CD14-positive monocyte (primary cell): Measurements from ENCODE around the gene ACKR2. TPM values are rescaled to one million over a fixed set of nuclear protein-coding genes. Genes with fewer than 3 reads are reported as not detected.

Source experiments
- DNase-seq, 3 donors: peaks; one replicate each; pipeline ENCODE4 v3.0.0-alpha.2; 2011 to 2022
- H2AFZ ChIP-seq: 2 replicates; pipeline ENCODE4 v1.6.0; 2012; ENCODE audit warnings: mild to moderate bottlenecking, low read depth, low read length, inconsistent platforms; ENCODE audit not compliant: insufficient read depth, poor library complexity, severe bottlenecking
- H3K27ac ChIP-seq, 2 donors: 1 replicate in 1 of 2; 2 replicates in 1 of 2; pipeline ENCODE4 v1.5.1; 2012 to 2013; ENCODE audit warnings: low read length in 2 of 2, control low read depth in 1 of 2, inconsistent platforms in 1 of 2, low read depth in 1 of 2, mild to moderate bottlenecking in 1 of 2
- H3K27me3 ChIP-seq, 2 donors: one replicate each; pipeline versions ENCODE4 v1.6.0 to v1.6.1; 2011 to 2013; ENCODE audit warnings: low read length in 2 of 2; ENCODE audit not compliant: control insufficient read depth in 2 of 2, insufficient read depth in 2 of 2
- H3K36me3 ChIP-seq, 2 donors: replicated peaks in 1 of 2; 1 replicate in 1 of 2; 2 replicates in 1 of 2; pipeline versions ENCODE4 v1.5.1 to v1.6.1; 2012 to 2013; ENCODE audit warnings: low read length in 2 of 2, control low read depth in 1 of 2, inconsistent platforms in 1 of 2, mild to moderate bottlenecking in 1 of 2; ENCODE audit not compliant: insufficient read depth in 2 of 2, control insufficient read depth in 1 of 2
- H3K4me1 ChIP-seq, 2 donors: 1 replicate in 1 of 2; 2 replicates in 1 of 2; pipeline versions ENCODE4 v1.5.1 to v1.6.1; 2012 to 2013; ENCODE audit warnings: low read length in 2 of 2, control low read depth in 1 of 2, inconsistent platforms in 1 of 2, mild to moderate bottlenecking in 1 of 2, moderate library complexity in 1 of 2; ENCODE audit not compliant: insufficient read depth in 2 of 2, control insufficient read depth in 1 of 2
- H3K4me2 ChIP-seq: replicated peaks from 2 replicates; pipeline ENCODE3; 2012; ENCODE audit warnings: low read length, moderate library complexity, mild to moderate bottlenecking; ENCODE audit not compliant: poor library complexity, severe bottlenecking; ENCODE audit errors: extremely low read depth
- H3K4me3 ChIP-seq, 3 experiments: fragments of 200-600 bp in 1 of 3; sonication (generic) in 1 of 3; replicated peaks in 1 of 3; 1 replicate in 2 of 3; 2 replicates in 1 of 3; pipeline ENCODE4 v1.5.1; 2011 to 2013; ENCODE audit warnings: low read length in 3 of 3, mild to moderate bottlenecking in 3 of 3, control low read depth in 2 of 3, low read depth in 2 of 3, inconsistent platforms in 1 of 3, moderate library complexity in 1 of 3
- H3K79me2 ChIP-seq: 2 replicates; pipeline ENCODE4 v1.6.0; 2012; ENCODE audit warnings: mild to moderate bottlenecking, control low read depth, inconsistent platforms, low read length, moderate library complexity; ENCODE audit not compliant: insufficient read depth
- H3K9ac ChIP-seq: 2 replicates; pipeline ENCODE4 v1.6.0; 2017; ENCODE audit warnings: low read length, mild to moderate bottlenecking; ENCODE audit not compliant: insufficient read depth, poor library complexity, severe bottlenecking
- H3K9me3 ChIP-seq, 2 donors: replicated peaks in 1 of 2; 1 replicate in 1 of 2; 2 replicates in 1 of 2; pipeline versions ENCODE4 v1.5.1 to v1.6.1; 2012 to 2013; ENCODE audit warnings: low read length in 2 of 2, control low read depth in 1 of 2; ENCODE audit not compliant: control insufficient read depth in 1 of 2, insufficient read depth in 1 of 2
- H4K20me1 ChIP-seq: 2 replicates; pipeline ENCODE4 v1.6.0; 2012; ENCODE audit warnings: mild to moderate bottlenecking, low read length, control low read depth, moderate library complexity; ENCODE audit not compliant: insufficient read depth
- H3K27ac Mint-ChIP-seq, 7 donors: one replicate each; pipeline ENCODE4 v1.8.0; 2020; ENCODE audit warnings: mild to moderate bottlenecking in 7 of 7, mixed read lengths in 7 of 7, moderate library complexity in 6 of 7, inconsistent platforms in 2 of 7
- H3K27me3 Mint-ChIP-seq, 3 donors: one replicate each; pipeline ENCODE4 v1.8.0; 2021 to 2022; ENCODE audit warnings: low read depth in 3 of 3, mild to moderate bottlenecking in 3 of 3, mixed read lengths in 3 of 3, moderate library complexity in 3 of 3, inconsistent platforms in 1 of 3
- H3K36me3 Mint-ChIP-seq, 2 donors: one replicate each; pipeline ENCODE4 v1.8.0; 2020; ENCODE audit warnings: mixed read lengths in 2 of 2, inconsistent platforms in 1 of 2, mild to moderate bottlenecking in 1 of 2
- H3K4me1 Mint-ChIP-seq: one replicate; pipeline ENCODE4 v1.8.0; 2020; ENCODE audit warnings: mild to moderate bottlenecking, mixed read lengths
- H3K4me3 Mint-ChIP-seq, 2 donors: one replicate each; pipeline ENCODE4 v1.8.0; 2020; ENCODE audit warnings: mild to moderate bottlenecking in 2 of 2, mixed read lengths in 2 of 2, moderate library complexity in 1 of 2
- H3K9me3 Mint-ChIP-seq, 7 donors: one replicate each; pipeline ENCODE4 v1.8.0; 2020 to 2022; ENCODE audit warnings: mixed read lengths in 7 of 7, mild to moderate bottlenecking in 6 of 7, moderate library complexity in 6 of 7, inconsistent platforms in 2 of 7
- CTCF ChIP-seq: fragments of 200-600 bp; IDR thresholded peaks from one replicate; pipeline ENCODE4 v1.8.0; 2022; ENCODE audit warnings: antibody characterized with exemption, mild to moderate bottlenecking
- WGBS: methylation state at CpG from one replicate; pipeline ENCODE4 v1.1.5; 2013; ENCODE audit warnings: missing lambda C conversion rate; ENCODE audit not compliant: insufficient coverage; 5-methylcytosine and 5-hydroxymethylcytosine counted together
- intact Hi-C, 2 donors: fragments of 100-400 bp; cut with micrococcal nuclease; formaldehyde crosslinking; loops; one replicate each; pipeline versions ENCODE4 v1.15.0 to v1.15.1; 2023
- polyA minus RNA-seq: library from RNA; depleted of rRNA, polyadenylated mRNA; stranded (reverse); fragments of >200 nt; gene quantifications from 2 replicates; pipeline ENCODE4 v1.2.3, GENCODE V29; 2012
- polyA plus RNA-seq, 3 donors: library from polyadenylated mRNA; depleted of rRNA in 1 of 3; unstranded in 2 of 3; stranded (reverse) in 1 of 3; fragments of 300-500 nt in 2 of 3; fragments of >200 nt in 1 of 3; fragmentation: Illumina TruSeq in 2 of 3; gene quantifications; 1 replicate in 2 of 3; 2 replicates in 1 of 3; pipeline ENCODE4 v1.2.3, GENCODE V29; 2012 to 2021
- total RNA-seq, 12 experiments: library from RNA in 1 of 12; stranded (reverse) in 1 of 12; fragments of 120-200 nt in 1 of 12; gene quantifications; one replicate each; pipeline ENCODE4 v1.2.4 and lab custom pipeline; 2013 to 2026; ENCODE audit warnings: mixed read lengths in 6 of 12, inconsistent platforms in 1 of 12

Gene ACKR2
- 0.31 TPM for total RNA-seq (2013)
- polyA plus RNA-seq, result under 1 TPM in 1 of 3 donors, not detected in 2; 0.49 TPM
- polyA minus RNA-seq, result 0.28 and 0.88 TPM in 2 replicates
- 0 to 2.1 (median 0.29) reads per million in 11 experiments for total RNA-seq (lab: John Stamatoyannopoulos, UW)

GRCh38 chr3:42809202-42809601 is at the start of gene ACKR2:
ACKR2 (plus strand) TSS chr3:42809445; CDS start chr3:42864503, 55,058 bp downstream.
- peaks cover under 1% of the 10 kb centered on the region for H3K79me2 ChIP-seq
- H3K27ac ChIP-seq, result no peak within 1 kb of the TSS
- H4K20me1 ChIP-seq, result no peaks in the 10 kb centered on the region
- Mint-ChIP-seq H3K9me3 (peaks cover 0 to 3% (median 0%) of the 10 kb centered on the region in 7 donors), H3K36me3 (no peaks in the 10 kb centered on the region), H3K27me3 (peaks cover 14 to 35% (median 19%) of the 10 kb centered on the region in 3 donors), H3K27ac (no peak within 1 kb of the TSS), H3K4me1 (peaks cover 20% of the 10 kb centered on the region), H3K4me3 (no peak within 1 kb of the TSS)
- H3K36me3 ChIP-seq, result no peaks in the 10 kb centered on the region
- intact Hi-C loops, result loop anchor here in 1 of 2 donors (10.0 kb wide), 1 partner anchor 204 kb away; the partner anchor contains the start of gene NKTR
- no peak within 1 kb of the TSS for H3K9ac ChIP-seq
- H3K4me2 ChIP-seq, result no peak within 1 kb of the TSS
- WGBS, result 100% methylated on average over 5 of the region's 5 CpGs
- TF ChIP-seq CTCF, result no peak
- DNase-seq, result no peak
- no peak within 1 kb of the TSS for H2AFZ ChIP-seq
- peaks cover 2 to 18% of the 10 kb centered on the region in 2 donors for H3K27me3 ChIP-seq
- no peak within 1 kb of the TSS for H3K4me3 ChIP-seq
- no peaks in the 10 kb centered on the region for H3K9me3 ChIP-seq
- H3K4me1 ChIP-seq, result peaks cover 14 to 19% of the 10 kb centered on the region in 2 donors

GRCh38 chr3:42762046-42762724 is 47.1 kb upstream of the ACKR2 start:
- H3K4me2 ChIP-seq, result peak overlapping the region; percentile 57
- H2AFZ ChIP-seq, result no peak overlapping the region
- H3K9ac ChIP-seq, result peak overlapping the region; percentile 20
- TF ChIP-seq CTCF, result no peak
- no peaks in the 10 kb centered on the region for H3K36me3 ChIP-seq
- peak overlapping the region in 1 of 3 experiments; percentile 49 for H3K4me3 ChIP-seq
- no peaks in the 10 kb centered on the region for H3K27me3 ChIP-seq
- peak overlapping the region; percentile 74 to 87 for H3K27ac ChIP-seq
- Mint-ChIP-seq H3K27me3 (peaks cover 0 to 2% (median 2%) of the 10 kb centered on the region in 3 donors), H3K9me3 (peaks cover 0 to 6% (median 0%) of the 10 kb centered on the region in 7 donors), H3K36me3 (peaks cover 0 to 6% of the 10 kb centered on the region in 2 donors), H3K4me3 (peak overlapping the region in 1 of 2 donors; percentile 69), H3K4me1 (peaks cover 72% of the 10 kb centered on the region), H3K27ac (peak overlapping the region; percentile 96 to 99 (median 98))
- DNase-seq, result peak; percentile 80 to 93 (median 86)
- intact Hi-C loops, result loop anchor here in 1 of 2 donors (10.0 kb wide), 1 partner anchor 157 kb away; the partner anchor contains the start of gene NKTR
- peaks cover 67 to 75% of the 10 kb centered on the region in 2 donors for H3K4me1 ChIP-seq
- no peaks in the 10 kb centered on the region for H4K20me1 ChIP-seq
- H3K9me3 ChIP-seq, result no peaks in the 10 kb centered on the region
- no peaks in the 10 kb centered on the region for H3K79me2 ChIP-seq
- WGBS, result 33% methylated on average over 1 of the region's 6 CpGs
